ENCODE measurements around the gene FAM187B. TPM values are rescaled to one million over a fixed set of nuclear protein-coding genes. Genes with fewer than 3 reads are reported as not detected.

Gene FAM187B
- total and polyA plus RNA-seq, 2 of the 4 experiments (the other 2 are of a cell fraction), result not detected

DNA sequence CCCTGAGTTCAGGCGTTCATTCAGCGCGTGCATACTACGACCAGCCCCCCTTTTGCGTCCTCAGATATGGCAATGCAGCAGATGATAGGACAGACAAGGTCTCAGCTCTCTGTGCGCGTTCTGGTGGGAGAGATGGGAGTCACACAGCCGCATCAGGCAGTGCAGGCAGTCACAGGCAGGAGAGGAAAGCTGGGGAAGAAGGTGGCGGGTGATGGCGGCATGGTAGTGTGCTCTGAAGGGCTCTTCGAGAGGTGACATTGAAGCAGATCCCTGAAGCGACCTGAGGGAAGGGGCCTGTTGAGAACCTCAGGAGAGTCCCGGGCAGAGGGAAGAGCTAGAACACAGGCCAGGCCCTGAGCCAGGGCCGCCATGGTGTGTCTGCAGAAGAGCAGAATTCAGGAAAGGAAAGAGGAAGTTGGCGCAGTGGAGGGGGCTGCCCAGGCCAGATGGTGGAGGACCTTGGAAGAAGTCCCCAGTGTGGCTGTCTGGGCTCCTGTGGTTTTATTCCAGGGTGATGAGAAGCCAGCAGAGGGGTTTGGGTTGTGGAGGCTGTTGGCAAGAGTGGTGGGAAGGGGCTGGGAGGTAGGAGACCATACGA lies 43.7 kb upstream of the FAM187B start:
- H3K4me1 ChIP-seq (ENCODE audit: control insufficient read depth, insufficient read depth, low read length), result no peaks in the 10 kb centered on the region
- no peak overlapping the region for H2BK120ac ChIP-seq (ENCODE audit: low read depth, low read length)
- no peak overlapping the region for H3K23ac ChIP-seq (ENCODE audit: low read depth, low read length)
- no peaks in the 10 kb centered on the region for H3K9me3 ChIP-seq (ENCODE audit: control insufficient read depth, insufficient read depth, low read length)
- no peaks in the 10 kb centered on the region for H3K27me3 ChIP-seq (ENCODE audit: control insufficient read depth, insufficient read depth, low read length)
- no peaks in the 10 kb centered on the region for H3K9me1 ChIP-seq (ENCODE audit: insufficient read depth, low read length)
- BruUV-seq (replicated peaks), result no TSS peak
- H2AK5ac ChIP-seq (ENCODE audit: low read depth, low read length), result no peak overlapping the region
- no peak overlapping the region for H3K4ac ChIP-seq (ENCODE audit: low read depth, low read length)
- H4K8ac ChIP-seq (ENCODE audit: low read depth in 2 of 2, low read length in 2 of 2), result no peak overlapping the region
- CTCF ChIA-PET, result no interaction called here
- peaks cover 14 to 35% of the 10 kb centered on the region in 2 experiments for H3K79me1 ChIP-seq (ENCODE audit: low read depth in 1 of 2, low read length in 2 of 2)
- TF ChIP-seq POLR2A (IDR thresholded peaks at IDR 0.05; ENCODE audit: low read depth, low read length) (no peak), RCOR1 (IDR thresholded peaks at IDR 0.05; ENCODE audit: insufficient replicate concordance, low read length) (no peak), SMC3 (IDR thresholded peaks at IDR 0.05; ENCODE audit: low read depth, low read length) (no peak), FOS (IDR thresholded peaks at IDR 0.05; ENCODE audit: low read depth, low read length) (no peak), RFX5 (IDR thresholded peaks at IDR 0.05; ENCODE audit: low read depth, low read length) (no peak), CHD1 (IDR thresholded peaks at IDR 0.05; ENCODE audit: low read depth, low read length) (no peak), MXI1 (IDR thresholded peaks at IDR 0.05; ENCODE audit: borderline replicate concordance, low read depth, low read length) (no peak), NFE2L2 (IDR thresholded peaks at IDR 0.05; ENCODE audit: low read depth, low read length) (no peak), BHLHE40 (IDR thresholded peaks at IDR 0.05; ENCODE audit: low read depth, low read length) (no peak), MAZ (IDR thresholded peaks at IDR 0.05; ENCODE audit: borderline replicate concordance, low read depth, low read length) (no peak), MAFK (IDR thresholded peaks at IDR 0.05; ENCODE audit: low read depth, low read length) (no peak), RAD21 (IDR thresholded peaks at IDR 0.05; ENCODE audit: low read length) (no peak), CEBPB (IDR thresholded peaks at IDR 0.05; ENCODE audit: low read depth, low read length) (no peak)
- TF ChIP-seq, protein P1, sequence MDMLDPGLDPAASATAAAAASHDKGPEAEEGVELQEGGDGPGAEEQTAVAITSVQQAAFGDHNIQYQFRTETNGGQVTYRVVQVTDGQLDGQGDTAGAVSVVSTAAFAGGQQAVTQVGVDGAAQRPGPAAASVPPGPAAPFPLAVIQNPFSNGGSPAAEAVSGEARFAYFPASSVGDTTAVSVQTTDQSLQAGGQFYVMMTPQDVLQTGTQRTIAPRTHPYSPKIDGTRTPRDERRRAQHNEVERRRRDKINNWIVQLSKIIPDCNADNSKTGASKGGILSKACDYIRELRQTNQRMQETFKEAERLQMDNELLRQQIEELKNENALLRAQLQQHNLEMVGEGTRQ (IDR thresholded peaks at IDR 0.05; ENCODE audit: low read depth, low read length), result no peak
- TF ChIP-seq, protein P2, sequence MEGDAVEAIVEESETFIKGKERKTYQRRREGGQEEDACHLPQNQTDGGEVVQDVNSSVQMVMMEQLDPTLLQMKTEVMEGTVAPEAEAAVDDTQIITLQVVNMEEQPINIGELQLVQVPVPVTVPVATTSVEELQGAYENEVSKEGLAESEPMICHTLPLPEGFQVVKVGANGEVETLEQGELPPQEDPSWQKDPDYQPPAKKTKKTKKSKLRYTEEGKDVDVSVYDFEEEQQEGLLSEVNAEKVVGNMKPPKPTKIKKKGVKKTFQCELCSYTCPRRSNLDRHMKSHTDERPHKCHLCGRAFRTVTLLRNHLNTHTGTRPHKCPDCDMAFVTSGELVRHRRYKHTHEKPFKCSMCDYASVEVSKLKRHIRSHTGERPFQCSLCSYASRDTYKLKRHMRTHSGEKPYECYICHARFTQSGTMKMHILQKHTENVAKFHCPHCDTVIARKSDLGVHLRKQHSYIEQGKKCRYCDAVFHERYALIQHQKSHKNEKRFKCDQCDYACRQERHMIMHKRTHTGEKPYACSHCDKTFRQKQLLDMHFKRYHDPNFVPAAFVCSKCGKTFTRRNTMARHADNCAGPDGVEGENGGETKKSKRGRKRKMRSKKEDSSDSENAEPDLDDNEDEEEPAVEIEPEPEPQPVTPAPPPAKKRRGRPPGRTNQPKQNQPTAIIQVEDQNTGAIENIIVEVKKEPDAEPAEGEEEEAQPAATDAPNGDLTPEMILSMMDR (conservative IDR thresholded peaks at IDR 0.05; ENCODE audit: low read depth, low read length), result no peak
- TF ChIP-seq, protein P3, sequence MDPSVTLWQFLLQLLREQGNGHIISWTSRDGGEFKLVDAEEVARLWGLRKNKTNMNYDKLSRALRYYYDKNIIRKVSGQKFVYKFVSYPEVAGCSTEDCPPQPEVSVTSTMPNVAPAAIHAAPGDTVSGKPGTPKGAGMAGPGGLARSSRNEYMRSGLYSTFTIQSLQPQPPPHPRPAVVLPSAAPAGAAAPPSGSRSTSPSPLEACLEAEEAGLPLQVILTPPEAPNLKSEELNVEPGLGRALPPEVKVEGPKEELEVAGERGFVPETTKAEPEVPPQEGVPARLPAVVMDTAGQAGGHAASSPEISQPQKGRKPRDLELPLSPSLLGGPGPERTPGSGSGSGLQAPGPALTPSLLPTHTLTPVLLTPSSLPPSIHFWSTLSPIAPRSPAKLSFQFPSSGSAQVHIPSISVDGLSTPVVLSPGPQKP (IDR thresholded peaks at IDR 0.05; ENCODE audit: borderline replicate concordance, low read depth, low read length), result no peak
- no peak overlapping the region for H2BK5ac ChIP-seq (ENCODE audit: low read depth, low read length, poor library complexity, severe bottlenecking)
- no peak overlapping the region for H4K5ac ChIP-seq (ENCODE audit: low read depth, low read length)
- no peak overlapping the region for H2BK15ac ChIP-seq (ENCODE audit: low read depth, low read length)
- H3K9ac ChIP-seq (ENCODE audit: low read depth, low read length), result no peak overlapping the region
- no peaks in the 10 kb centered on the region for H4K20me1 ChIP-seq (ENCODE audit: insufficient read depth, low read length)
- H2AFZ ChIP-seq (replicated peaks; ENCODE audit: low read length, poor library complexity), result no peak overlapping the region
- peak overlapping the region; percentile 63 for H2AK9ac ChIP-seq (replicated peaks; ENCODE audit: low read depth, low read length, poor library complexity)
- H3K27ac ChIP-seq (ENCODE audit: insufficient read depth, low read length), result no peak overlapping the region
- 97% methylated on average over 6 of the region's 16 CpGs; no CpG with 5 or more reads in 1 of the 2 experiments for WGBS, 2 experiments (ENCODE audit: extremely low coverage in 2 of 2, insufficient read length in 1 of 2)
- H2BK20ac ChIP-seq (ENCODE audit: low read depth, low read length), result no peak overlapping the region
- H3K4me3 ChIP-seq (ENCODE audit: insufficient read depth, low read depth, low read length), result no peak overlapping the region
- H3K4me2 ChIP-seq (ENCODE audit: low read depth, low read length), result no peak overlapping the region
- H3K18ac ChIP-seq (ENCODE audit: low read depth, low read length), result no peak overlapping the region
- no peak overlapping the region for H3K14ac ChIP-seq (replicated peaks; ENCODE audit: low read depth, low read length)
- DNase-seq, result no peak
- in situ Hi-C loops (cut with MboI; ENCODE audit: low sequenced_read_pairs) (no loop called here), intact Hi-C loops (cut with micrococcal nuclease) (no loop called here), dilution Hi-C loops (cut with HindIII; ENCODE audit: low sequenced_read_pairs, unreplicated experiment) (no loop called here)
- H3K56ac ChIP-seq (ENCODE audit: extremely low read depth, insufficient read depth, low read length), result no peak overlapping the region
- peaks cover 47% of the 10 kb centered on the region for H3K36me3 ChIP-seq (ENCODE audit: control insufficient read depth, insufficient read depth, low read length)
- H4K91ac ChIP-seq (ENCODE audit: insufficient read depth, low read depth, low read length), result no peak overlapping the region
- no peak for ATAC-seq (ENCODE audit: low read depth)
- POLR2A ChIA-PET (ENCODE audit: unreplicated experiment), result no interaction called here
